Measurements from ENCODE around the gene KYAT1.

KYAT1 gene

GRCh38 chr9:128881884-128882676, at the start of gene KYAT1, which contains the start of gene LRRC8A:
Gene KYAT1 (minus strand): TSS chr9:128881950. CDS start chr9:128845405, 36,545 bp downstream.
Gene LRRC8A (plus strand): TSS chr9:128882133. CDS start chr9:128907165, 25,032 bp downstream.
- DNase-seq (ENCODE audit: insufficient read length, low spot score) (peak; percentile 97), FAIRE-seq (peak; percentile 93)

GRCh38 chr9:128929560-128929959, 47.8 kb upstream of the KYAT1 start:
- FAIRE-seq (no peak), DNase-seq (ENCODE audit: insufficient read length, low spot score) (no peak)

GRCh38 chr9:128928624-128929023, 46.9 kb upstream of the KYAT1 start:
- no peak for FAIRE-seq
- no peak for DNase-seq (ENCODE audit: insufficient read length, low spot score)

GRCh38 chr9:128927731-128928411, 46.1 kb upstream of the KYAT1 start:
- DNase-seq (ENCODE audit: insufficient read length, low spot score) (peak; percentile 69), FAIRE-seq (no peak)

GRCh38 chr9:128923493-128923883, 41.7 kb upstream of the KYAT1 start:
- no peak for FAIRE-seq
- no peak for DNase-seq (ENCODE audit: insufficient read length, low spot score)

GRCh38 chr9:128921881-128922763, 40.4 kb upstream of the KYAT1 start:
- FAIRE-seq (no peak), DNase-seq (ENCODE audit: insufficient read length, low spot score) (no peak)

GRCh38 chr9:128920381-128921058, 38.8 kb upstream of the KYAT1 start, which contains the start of gene PHYHD1:
Gene PHYHD1 (plus strand): TSS chr9:128920982. CDS start chr9:128922324, 1,342 bp downstream.
- FAIRE-seq (no peak), DNase-seq (ENCODE audit: insufficient read length, low spot score) (no peak)

- FAIRE-seq: no peak
- DNase-seq (ENCODE audit: insufficient read length, low spot score): no peak
These were observed 37.8 kb upstream of the KYAT1 start for GRCh38 chr9:128919402-128920089.

GRCh38 chr9:128918921-128919320, 37.2 kb upstream of the KYAT1 start:
- DNase-seq (ENCODE audit: insufficient read length, low spot score): no peak

GRCh38 chr9:128917151-128917849, 35.5 kb upstream of the KYAT1 start:
- DNase-seq (ENCODE audit: insufficient read length, low spot score): no peak
- FAIRE-seq: no peak

More at GRCh38 chr9:128918921-128919320, 37.2 kb upstream of the KYAT1 start:
- no peak for FAIRE-seq

GRCh38 chr9:128916745-128917144, 35.0 kb upstream of the KYAT1 start:
- no peak for FAIRE-seq
- DNase-seq (ENCODE audit: insufficient read length, low spot score): no peak

- FAIRE-seq (no peak), DNase-seq (ENCODE audit: insufficient read length, low spot score) (no peak)
These were observed 34.5 kb upstream of the KYAT1 start for GRCh38 chr9:128916204-128916603.

GRCh38 chr9:128913995-128914772, 32.4 kb upstream of the KYAT1 start:
- DNase-seq (ENCODE audit: insufficient read length, low spot score): no peak
- FAIRE-seq: no peak

GRCh38 chr9:128913048-128913900, 31.5 kb upstream of the KYAT1 start:
- FAIRE-seq (no peak), DNase-seq (ENCODE audit: insufficient read length, low spot score) (no peak)

- FAIRE-seq (no peak), DNase-seq (ENCODE audit: insufficient read length, low spot score) (no peak)
These were observed 30.6 kb upstream of the KYAT1 start for GRCh38 chr9:128912270-128912853.

- no peak for DNase-seq (ENCODE audit: insufficient read length, low spot score)
- no peak for FAIRE-seq
These were observed 29.8 kb upstream of the KYAT1 start for GRCh38 chr9:128911529-128912035.

GRCh38 chr9:128910906-128911305, 29.2 kb upstream of the KYAT1 start:
- FAIRE-seq (no peak), DNase-seq (ENCODE audit: insufficient read length, low spot score) (no peak)
